Endothelial cell (in vitro differentiated cells): ENCODE results near the gene CACNA1B. TPM values are rescaled to one million over a fixed set of nuclear protein-coding genes. Genes with fewer than 3 reads are reported as not detected.

Experiments used
- DNase-seq: peaks from one replicate; pipeline ENCODE4 v3.0.0; 2021; ENCODE audit warnings: low spot score
- H3K27ac Mint-ChIP-seq: one replicate; pipeline ENCODE4 v1.8.0; 2021; ENCODE audit warnings: mixed read lengths, inconsistent platforms; ENCODE audit not compliant: unreplicated experiment
- H3K27me3 Mint-ChIP-seq: one replicate; pipeline ENCODE4 v1.8.0; 2021; ENCODE audit warnings: mild to moderate bottlenecking, moderate library complexity, mixed read lengths, inconsistent platforms; ENCODE audit not compliant: unreplicated experiment
- H3K36me3 Mint-ChIP-seq: one replicate; pipeline ENCODE4 v1.8.0; 2021; ENCODE audit warnings: mild to moderate bottlenecking, low read depth, mixed read lengths, inconsistent platforms; ENCODE audit not compliant: unreplicated experiment
- H3K4me1 Mint-ChIP-seq: one replicate; pipeline ENCODE4 v1.8.0; 2021; ENCODE audit warnings: mild to moderate bottlenecking, mixed read lengths, inconsistent platforms; ENCODE audit not compliant: unreplicated experiment
- H3K4me3 Mint-ChIP-seq: one replicate; pipeline ENCODE4 v1.8.0; 2021; ENCODE audit warnings: mild to moderate bottlenecking, mixed read lengths, inconsistent platforms; ENCODE audit not compliant: unreplicated experiment
- H3K9me3 Mint-ChIP-seq: one replicate; pipeline ENCODE4 v1.8.0; 2021; ENCODE audit warnings: mixed read lengths, inconsistent platforms; ENCODE audit not compliant: unreplicated experiment
- CTCF ChIP-seq: fragments of 200-600 bp; sonication (generic); IDR thresholded peaks from one replicate; pipeline ENCODE4 v1.5.0; 2021; ENCODE audit warnings: antibody characterized with exemption; ENCODE audit not compliant: unreplicated experiment
- total RNA-seq: library from RNA; stranded (reverse); fragmentation: NEBNext Ultra II Directional; extraction: Animal tissue kit (Norgen Biotek cat#: 25700); gene quantifications from one replicate; pipeline ENCODE4 v1.2.1, GENCODE V29; 2021; ENCODE audit not compliant: unreplicated experiment

CACNA1B gene
- total RNA-seq, 1 donor from 2014 or later = 2.0 TPM

GRCh38 chr9:137970686-137971476 is 93.3 kb downstream of the CACNA1B start:
- Mint-ChIP-seq H3K4me1 (no peaks in the 10 kb centered on the region), H3K9me3 (no peaks in the 10 kb centered on the region), H3K27me3 (peaks cover 3% of the 10 kb centered on the region), H3K36me3 (peaks cover 5% of the 10 kb centered on the region), H3K27ac (no peak overlapping the region), H3K4me3 (no peak overlapping the region)
- TF ChIP-seq CTCF = no peak
- no peak for DNase-seq

DNA sequence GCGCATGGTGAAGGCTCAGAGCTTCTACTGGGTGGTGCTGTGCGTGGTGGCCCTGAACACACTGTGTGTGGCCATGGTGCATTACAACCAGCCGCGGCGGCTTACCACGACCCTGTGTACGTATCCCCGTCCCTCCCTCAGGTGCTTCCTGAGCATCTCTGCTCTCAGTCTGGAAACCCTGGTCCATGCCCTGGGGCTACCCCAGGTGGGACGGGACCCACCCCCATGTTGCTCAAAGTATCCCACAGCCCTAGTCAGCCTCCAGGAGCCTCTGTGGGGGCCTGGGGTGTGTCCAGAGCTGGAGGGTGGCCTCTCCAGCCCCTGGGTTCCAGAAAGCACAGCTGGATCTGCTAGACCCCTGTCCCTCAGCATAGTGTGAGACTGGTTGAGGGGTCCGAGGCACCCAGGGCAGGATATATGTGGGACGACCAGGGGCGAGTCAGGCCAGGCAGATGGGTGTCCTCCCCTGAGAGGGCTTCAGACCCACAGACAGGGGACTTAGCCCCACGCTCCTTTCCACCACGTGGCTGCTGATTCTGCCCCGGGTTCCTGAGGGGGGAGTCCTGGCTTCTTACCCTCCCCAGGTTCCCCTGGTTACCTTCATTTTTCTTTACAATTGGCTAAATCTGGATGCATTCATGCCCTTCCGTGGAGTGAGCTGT is 94.0 kb downstream of the CACNA1B start:
- Mint-ChIP-seq H3K36me3 (peaks cover 5% of the 10 kb centered on the region), H3K27ac (no peak overlapping the region)

DNA sequence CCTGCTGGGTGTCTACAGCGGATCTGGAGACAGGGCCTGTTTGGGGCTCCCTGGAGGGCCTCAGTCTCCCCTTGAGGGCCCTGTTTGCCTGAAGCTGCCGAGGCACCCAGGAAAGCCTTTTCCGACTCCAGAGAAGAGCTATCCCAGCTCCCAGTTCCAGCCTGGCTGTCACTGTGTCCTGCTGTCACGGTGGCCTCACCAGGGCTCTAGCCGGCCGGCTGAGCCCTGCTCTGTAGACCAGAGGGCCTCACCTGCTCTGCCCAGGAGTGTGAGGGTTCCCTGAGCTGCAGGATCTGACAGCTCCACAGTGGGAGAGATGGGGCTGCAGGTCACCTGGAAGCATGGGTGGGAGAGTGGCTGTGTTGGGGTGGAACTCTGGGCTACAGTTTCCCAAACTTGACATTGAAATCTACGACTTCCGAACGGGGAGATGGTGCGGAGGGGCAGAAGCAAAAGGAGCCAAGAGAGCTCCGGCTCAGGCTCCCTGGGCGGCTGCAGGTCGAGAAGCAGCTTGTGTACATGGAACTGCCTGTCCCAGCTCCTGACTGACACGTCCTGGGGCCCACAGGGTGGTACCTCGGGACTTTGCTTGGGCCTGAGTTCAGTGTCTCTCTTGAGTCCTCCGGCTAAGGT is 94.9 kb downstream of the CACNA1B start:
- H3K36me3 Mint-ChIP-seq = peaks cover 5% of the 10 kb centered on the region
- no peaks in the 10 kb centered on the region for H3K9me3 Mint-ChIP-seq
- H3K27me3 Mint-ChIP-seq = peaks cover 3% of the 10 kb centered on the region
- H3K4me1 Mint-ChIP-seq = no peaks in the 10 kb centered on the region
- no peak overlapping the region for H3K4me3 Mint-ChIP-seq
- no peak overlapping the region for H3K27ac Mint-ChIP-seq
- TF ChIP-seq CTCF = no peak
- DNase-seq = no peak

More for the DNA sequence above, 94.0 kb downstream of the CACNA1B start:
- no peak overlapping the region for H3K4me3 Mint-ChIP-seq
- no peak for DNase-seq
- no peaks in the 10 kb centered on the region for H3K4me1 Mint-ChIP-seq
- peaks cover 3% of the 10 kb centered on the region for H3K27me3 Mint-ChIP-seq
- no peaks in the 10 kb centered on the region for H3K9me3 Mint-ChIP-seq
- TF ChIP-seq CTCF = no peak

DNA sequence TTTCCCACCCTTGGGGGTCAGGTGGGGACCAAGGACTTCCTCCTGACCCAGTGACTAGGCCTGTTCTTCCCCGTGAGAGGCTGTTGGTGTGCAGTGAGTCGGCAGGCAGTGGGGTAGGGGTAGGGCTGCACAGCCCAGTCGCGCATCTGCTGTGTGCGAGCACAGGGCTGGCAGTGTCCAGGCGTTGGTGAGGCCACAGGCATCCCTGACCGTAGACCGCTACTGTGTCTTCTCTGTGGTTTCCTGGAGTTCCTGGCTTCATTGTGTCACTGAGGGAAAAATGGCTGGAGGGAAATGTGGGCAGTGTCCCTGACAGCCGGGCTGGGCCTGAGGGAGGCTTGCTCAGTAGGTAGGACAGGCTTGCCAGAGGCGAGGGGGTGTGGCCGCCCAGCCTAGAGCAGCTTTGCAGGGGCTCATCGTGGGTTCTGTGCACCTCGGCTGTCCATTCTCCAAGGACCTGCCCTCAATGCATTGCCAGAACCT is 95.4 kb downstream of the CACNA1B start:
- H3K36me3 Mint-ChIP-seq = peaks cover 5% of the 10 kb centered on the region
- no peak for TF ChIP-seq CTCF
- no peaks in the 10 kb centered on the region for H3K4me1 Mint-ChIP-seq
- DNase-seq = no peak
- H3K9me3 Mint-ChIP-seq = no peaks in the 10 kb centered on the region
- H3K4me3 Mint-ChIP-seq = no peak overlapping the region
- peaks cover 3% of the 10 kb centered on the region for H3K27me3 Mint-ChIP-seq
- no peak overlapping the region for H3K27ac Mint-ChIP-seq
